SK-N-MC (cell line): ENCODE measurements around the gene PTCH2.

Source experiments
- DNase-seq: peaks from one replicate; pipeline ENCODE4 v3.0.0-alpha.2; 2011; ENCODE audit warnings: low read depth, low spot score
- H3K27ac ChIP-seq: fragments of 200-600 bp; sonication (generic); 2 replicates; pipeline ENCODE4 v1.5.1; 2016; ENCODE audit warnings: mixed run types
- H3K36me3 ChIP-seq: fragments of 200-600 bp; sonication (generic); 2 replicates; pipeline ENCODE4 v1.6.1; 2017; ENCODE audit warnings: antibody characterized with exemption, low read length, mixed read lengths; ENCODE audit not compliant: insufficient read depth
- H3K4me3 ChIP-seq: fragments of 200-600 bp; sonication (generic); 2 replicates; pipeline ENCODE4 v1.5.1; 2016
- H3K9ac ChIP-seq: fragments of 200-600 bp; sonication (generic); 2 replicates; pipeline ENCODE4 v1.8.0; 2017; ENCODE audit warnings: mixed run types, mixed read lengths; ENCODE audit not compliant: insufficient read length
- H3K9me3 ChIP-seq: fragments of 200-600 bp; sonication (generic); 2 replicates; pipeline ENCODE4 v1.6.1; 2017; ENCODE audit warnings: low read depth, mild to moderate bottlenecking, antibody characterized with exemption, low read length, moderate library complexity, mixed read lengths
- EZH2 ChIP-seq: fragments of 200-600 bp; sonication (generic); IDR thresholded peaks from one replicate; pipeline ENCODE4 v1.6.1; 2017; ENCODE audit warnings: antibody characterized with exemption
- FOXP2 ChIP-seq: optimal IDR thresholded peaks from 2 replicates; pipeline ENCODE3; 2011; ENCODE audit warnings: mild to moderate bottlenecking, moderate library complexity; ENCODE audit not compliant: insufficient read depth; ENCODE audit errors: extremely low read length, control extremely low read depth
- POLR2AphosphoS5 ChIP-seq: IDR thresholded peaks from 2 replicates; pipeline ENCODE4 v1.6.1; 2012; ENCODE audit warnings: mild to moderate bottlenecking, low read depth, low read length, borderline replicate concordance

The PTCH2 gene

GRCh38 chr1:44808938-44809917, 33.8 kb downstream of the PTCH2 start:
- no peak for DNase-seq
- TF ChIP-seq POLR2AphosphoS5: peak; percentile 23; the same call in 1 of the 2 replicates
- no peak for TF ChIP-seq EZH2
- H3K9ac ChIP-seq: peak overlapping the region; percentile 41
- peak overlapping the region; percentile 28 for H3K4me3 ChIP-seq
- H3K27ac ChIP-seq: peak overlapping the region; percentile 76
- no peaks in the 10 kb centered on the region; the same call in 1 of the 2 replicates for H3K36me3 ChIP-seq
- no peaks in the 10 kb centered on the region for H3K9me3 ChIP-seq

DNA sequence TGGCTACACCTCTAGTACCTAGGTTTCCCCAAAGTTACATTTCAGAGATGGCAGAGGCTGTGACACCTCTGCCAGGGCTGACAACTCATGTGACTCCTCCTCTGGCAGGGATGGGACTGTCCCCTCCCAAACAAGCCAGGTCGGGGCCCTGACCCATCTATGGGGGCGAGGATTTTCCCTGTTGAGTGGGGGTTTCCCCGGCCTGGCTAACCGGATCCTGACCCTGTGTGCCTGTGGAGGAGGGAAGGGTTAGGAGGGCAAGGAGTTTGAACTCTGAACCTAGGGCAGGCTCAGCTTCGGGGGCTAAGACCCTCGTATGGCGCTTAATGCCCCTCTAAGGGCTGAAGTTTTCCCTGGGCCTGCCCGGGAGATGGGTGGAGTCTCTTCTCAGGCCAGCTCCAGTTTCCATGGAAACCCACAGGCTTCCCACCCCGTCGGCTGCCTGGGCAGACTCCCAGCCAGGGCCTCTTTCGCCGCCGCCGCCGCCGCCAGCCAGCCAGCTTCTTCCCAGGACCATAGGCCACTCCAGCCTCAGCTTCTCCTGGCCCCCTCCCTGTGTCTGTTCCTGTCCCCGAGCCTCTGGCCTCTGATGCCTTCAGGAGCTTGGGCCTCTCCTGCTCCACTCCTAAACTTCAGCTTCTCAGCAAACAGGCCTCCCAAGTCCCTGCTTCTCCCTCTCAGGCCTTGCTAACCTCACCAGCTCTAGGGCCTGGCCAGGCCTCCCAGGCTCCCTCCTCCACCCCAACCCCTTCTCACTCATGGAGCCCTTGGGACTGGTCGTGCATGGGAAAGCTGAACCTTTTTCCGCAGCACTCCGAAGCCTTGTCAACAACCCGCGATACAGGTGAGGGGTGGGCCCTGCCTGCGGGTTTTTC, 34.8 kb downstream of the PTCH2 start, which contains the start of gene BTBD19:
BTBD19 (plus strand) TSS at position 461 of the 875 bp plus-strand sequence; CDS start at position 759, 298 bp downstream.
- TF ChIP-seq EZH2 (no peak), FOXP2 (no peak), POLR2AphosphoS5 (no peak)
- peak within 1 kb of the TSS; percentile 76 for H3K27ac ChIP-seq
- H3K9me3 ChIP-seq: no peaks in the 10 kb centered on the region
- H3K4me3 ChIP-seq: peak within 1 kb of the TSS; percentile 28
- no peak for DNase-seq
- H3K9ac ChIP-seq: peak within 1 kb of the TSS; percentile 41
- no peaks in the 10 kb centered on the region; the same call in 1 of the 2 replicates for H3K36me3 ChIP-seq

- Histone ChIP-seq H3K36me3 (no peaks in the 10 kb centered on the region; the same call in 1 of the 2 replicates), H3K27ac (peak overlapping the region; percentile 56), H3K9me3 (no peaks in the 10 kb centered on the region), H3K4me3 (no peak overlapping the region), H3K9ac (no peak overlapping the region)
- TF ChIP-seq EZH2: no peak
- TF ChIP-seq POLR2AphosphoS5: no peak
- TF ChIP-seq FOXP2: no peak
- DNase-seq: no peak
These were observed 35.5 kb downstream of the PTCH2 start for GRCh38 chr1:44807364-44808062.

DNA sequence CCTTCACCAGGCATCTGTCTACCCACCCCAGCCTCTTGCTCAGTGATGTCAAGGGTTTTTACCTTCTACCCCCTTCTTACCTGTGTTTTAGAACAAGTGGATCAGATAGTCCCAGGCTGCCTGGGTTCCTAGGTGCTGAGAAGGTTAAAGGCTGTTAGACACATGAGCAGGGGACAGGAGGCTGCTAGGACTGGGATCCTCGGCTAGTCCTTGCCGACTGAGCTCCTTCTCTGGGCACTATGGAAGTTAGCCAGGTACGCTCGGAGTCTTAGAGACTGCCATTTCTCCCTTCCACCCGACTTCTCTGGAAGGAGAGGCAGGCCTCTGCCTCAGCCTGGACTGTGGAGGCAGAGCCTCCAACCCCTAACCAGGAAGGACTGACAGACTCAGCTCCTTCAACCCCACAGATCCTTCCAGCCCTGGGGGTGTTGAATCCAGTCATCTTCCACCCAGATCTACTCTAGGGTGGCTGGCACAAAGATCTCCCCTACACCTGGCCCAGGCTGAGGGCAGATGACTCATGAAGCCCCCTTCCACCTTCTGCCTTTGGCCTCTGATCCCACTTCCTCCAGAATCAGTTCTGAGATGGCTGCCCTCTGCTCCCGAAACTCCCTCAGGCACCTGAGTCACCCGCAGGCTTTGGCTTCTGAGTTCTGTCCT, 36.2 kb downstream of the PTCH2 start, which contains the start of gene DYNLT4:
DYNLT4 (minus strand) TSS at position 648 of the 660 bp plus-strand sequence. CDS start 683 bp downstream, outside the sequence.
- Histone ChIP-seq H3K9me3 (no peaks in the 10 kb centered on the region), H3K27ac (peak within 1 kb of the TSS; percentile 56), H3K9ac (no peak within 1 kb of the TSS), H3K36me3 (no peaks in the 10 kb centered on the region; the same call in 1 of the 2 replicates), H3K4me3 (no peak within 1 kb of the TSS)
- DNase-seq: no peak
- no peak for TF ChIP-seq FOXP2
- TF ChIP-seq EZH2: no peak
- TF ChIP-seq POLR2AphosphoS5: no peak

GRCh38 chr1:44806025-44806703, 36.9 kb downstream of the PTCH2 start:
- no peaks in the 10 kb centered on the region for H3K9me3 ChIP-seq
- H3K36me3 ChIP-seq: no peaks in the 10 kb centered on the region; the same call in 1 of the 2 replicates
- no peak overlapping the region for H3K4me3 ChIP-seq
- no peak for DNase-seq
- no peak overlapping the region for H3K27ac ChIP-seq
- TF ChIP-seq FOXP2: no peak
- no peak overlapping the region for H3K9ac ChIP-seq

- H3K9me3 ChIP-seq: no peaks in the 10 kb centered on the region
- no peaks in the 10 kb centered on the region; the same call in 1 of the 2 replicates for H3K36me3 ChIP-seq
- no peak overlapping the region for H3K27ac ChIP-seq
- H3K4me3 ChIP-seq: no peak overlapping the region
- no peak overlapping the region for H3K9ac ChIP-seq
- TF ChIP-seq EZH2: no peak
- no peak for TF ChIP-seq FOXP2
- no peak for TF ChIP-seq POLR2AphosphoS5
- DNase-seq: no peak
These were observed 37.6 kb downstream of the PTCH2 start for GRCh38 chr1:44805311-44806024.
